ENCODE measurements around the gene MORN4.
"Not testable (repeated sequence)": the region's sequence is repeated elsewhere in the genome, so short reads cannot be mapped to it uniquely, and the experiment has no call there.

MORN4 gene

DNA sequence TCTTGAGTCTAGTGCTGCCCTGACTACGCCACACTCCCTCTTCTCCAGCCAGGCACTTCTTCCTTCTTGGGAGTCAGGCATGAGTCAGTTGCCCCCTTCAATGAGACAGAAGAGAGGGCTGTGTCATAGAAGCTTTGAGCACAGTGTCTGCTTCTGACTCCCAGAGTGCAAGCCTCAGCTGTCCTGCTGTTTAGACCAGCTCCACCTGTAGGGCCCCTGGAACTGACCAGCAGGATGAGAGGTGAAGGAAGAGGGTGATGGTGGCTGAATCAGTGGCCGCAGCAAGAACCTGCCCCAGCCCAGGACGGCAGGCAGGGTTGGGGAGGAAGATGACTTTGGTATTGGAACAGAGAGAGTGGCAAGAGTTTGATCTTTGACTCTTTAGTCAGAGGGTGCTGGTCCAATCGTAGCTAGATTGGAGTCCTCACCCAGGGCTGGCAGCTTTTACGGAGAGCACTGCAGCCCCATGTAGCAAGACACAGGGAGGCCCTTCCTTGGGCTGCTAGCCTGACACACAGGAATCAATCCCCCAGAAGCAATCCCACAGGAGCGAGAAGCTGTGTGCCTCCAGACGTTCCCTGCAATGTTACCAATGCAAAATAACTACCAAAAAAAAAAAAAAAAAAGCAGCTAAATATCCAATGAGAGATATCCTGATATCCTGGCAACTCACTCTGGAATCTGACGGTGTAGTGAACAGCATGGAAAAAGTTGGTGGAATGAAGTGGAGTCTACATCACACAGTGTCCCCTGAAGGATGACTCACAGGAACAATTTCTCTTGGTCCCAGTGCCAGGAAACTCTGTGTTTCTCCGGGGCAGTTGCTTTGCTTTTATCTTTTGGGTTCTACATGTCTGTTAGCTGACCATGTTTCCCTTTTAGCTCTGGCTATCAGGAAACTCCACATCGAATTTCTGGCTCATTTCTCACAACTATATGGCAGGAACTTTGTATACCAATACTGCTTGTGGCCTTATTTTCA is 36.9 kb downstream of the MORN4 start:
- DNase-seq, result no peak

- DNase-seq, result no peak
Measured at GRCh38 chr10:97593421-97593820, 39.9 kb downstream of the MORN4 start.

DNA sequence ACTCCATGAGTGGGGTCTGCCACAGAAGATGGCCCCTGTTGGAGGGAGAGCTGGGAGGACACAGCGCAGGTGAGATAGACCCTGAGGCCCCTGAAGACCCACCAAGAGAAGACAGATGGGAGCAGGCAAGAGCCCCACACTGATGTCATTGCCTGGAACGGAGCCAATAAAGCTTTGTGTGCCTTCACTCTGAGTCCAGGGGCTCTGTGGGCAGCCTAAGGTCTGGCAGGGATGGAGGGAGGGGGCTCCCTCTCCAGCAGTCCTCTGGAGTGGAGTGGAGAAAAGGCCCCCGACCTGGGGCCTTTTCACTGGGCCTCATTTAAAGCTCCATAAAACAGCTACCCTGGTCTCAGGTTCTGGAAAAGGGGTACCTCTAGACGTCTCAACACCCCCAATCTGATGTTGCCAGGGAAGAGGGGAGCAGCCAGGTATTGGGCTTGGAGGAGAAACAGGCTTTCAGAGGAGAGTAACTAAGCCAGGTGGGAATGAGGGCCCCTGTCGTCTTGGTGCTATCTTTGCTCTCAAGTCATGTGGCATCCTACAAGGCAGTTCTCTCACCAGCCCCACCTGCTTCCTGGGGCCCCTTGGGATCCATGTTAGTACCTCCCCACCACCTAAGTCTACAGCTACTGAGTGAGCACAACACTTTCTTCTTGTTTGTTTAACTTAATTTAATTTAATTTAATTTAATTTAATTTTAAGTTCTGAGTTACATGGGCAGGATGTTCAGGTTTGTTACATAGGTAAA is 42.4 kb downstream of the MORN4 start:
- DNase-seq, result no peak

GRCh38 chr10:97590082-97590747 is 43.1 kb downstream of the MORN4 start:
- DNase-seq, result no peak

DNA sequence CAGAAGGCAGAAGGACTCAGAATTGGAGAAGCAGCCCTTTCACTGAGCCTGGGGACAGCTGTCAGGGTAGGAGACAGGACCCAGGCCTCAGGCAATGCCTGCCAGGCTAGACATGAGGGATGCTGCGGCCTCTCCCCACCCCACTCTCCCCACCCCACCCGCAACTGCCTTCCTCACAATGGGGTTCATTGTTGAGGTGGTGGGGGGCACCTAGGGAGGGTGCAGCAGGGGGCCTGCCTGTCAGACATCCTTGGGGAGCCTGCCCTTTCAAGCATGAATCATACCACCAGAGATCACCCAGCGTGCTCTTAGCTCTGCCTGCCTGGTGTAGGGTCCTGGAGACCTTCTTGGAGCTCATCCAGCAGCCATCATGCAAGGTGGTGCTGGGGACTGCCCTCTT is 43.8 kb downstream of the MORN4 start, which contains the start of gene C10orf62:
Gene C10orf62 (plus strand): TSS at position 243 of the 400 bp plus-strand sequence. CDS start 177 bp downstream, outside the sequence.
- no peak for DNase-seq

GRCh38 chr10:97587183-97587582 is 46.1 kb downstream of the MORN4 start:
- no peak for DNase-seq

DNA sequence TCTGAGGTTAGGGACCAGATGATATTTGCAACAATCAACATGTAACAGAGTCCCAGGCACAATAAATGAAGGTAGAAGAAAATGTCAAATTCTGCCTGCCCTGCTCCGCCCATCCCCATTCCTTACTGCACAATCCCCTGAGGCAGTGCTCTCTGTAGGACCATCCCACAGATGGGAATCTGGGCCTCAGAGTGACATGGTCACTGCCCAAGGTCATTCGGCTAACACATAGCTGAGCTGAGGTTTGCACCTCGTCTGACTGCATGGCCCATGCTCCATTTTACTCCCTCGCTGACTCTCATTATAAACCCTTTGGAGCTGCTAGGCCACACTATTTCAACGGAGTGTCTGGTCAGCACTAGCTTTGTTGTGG is 47.9 kb downstream of the MORN4 start:
- no peak for DNase-seq

DNA sequence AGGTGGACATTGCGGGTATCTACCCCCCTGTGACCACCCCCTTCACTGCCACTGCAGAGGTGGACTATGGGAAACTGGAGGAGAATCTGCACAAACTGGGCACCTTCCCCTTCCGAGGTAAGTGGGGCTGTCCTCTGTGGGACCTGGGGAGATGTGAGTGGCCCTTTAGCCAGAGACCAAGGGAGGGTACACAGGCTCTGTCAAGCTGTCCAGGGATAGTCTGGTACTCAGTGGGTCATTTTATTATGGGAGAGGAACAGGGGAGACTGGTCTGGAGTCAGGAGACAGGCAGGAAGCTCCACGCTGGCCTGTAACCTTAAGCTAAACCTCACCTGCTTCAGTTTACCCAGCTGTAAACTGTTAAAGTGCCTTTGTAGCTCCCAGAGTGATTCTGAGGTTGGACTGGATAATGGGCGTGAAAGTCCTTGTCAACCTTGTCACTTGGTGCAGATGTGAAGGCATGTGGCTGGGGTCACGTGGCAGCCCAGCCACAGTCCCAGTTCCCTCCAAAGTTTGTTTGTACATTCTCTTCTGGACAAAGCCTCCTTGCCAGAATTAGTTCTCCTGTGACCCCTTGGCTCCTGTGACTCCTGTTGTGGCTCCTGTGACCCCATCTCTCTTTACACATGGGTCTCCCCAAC is 48.4 kb downstream of the MORN4 start:
- DNase-seq, result no peak

DNA sequence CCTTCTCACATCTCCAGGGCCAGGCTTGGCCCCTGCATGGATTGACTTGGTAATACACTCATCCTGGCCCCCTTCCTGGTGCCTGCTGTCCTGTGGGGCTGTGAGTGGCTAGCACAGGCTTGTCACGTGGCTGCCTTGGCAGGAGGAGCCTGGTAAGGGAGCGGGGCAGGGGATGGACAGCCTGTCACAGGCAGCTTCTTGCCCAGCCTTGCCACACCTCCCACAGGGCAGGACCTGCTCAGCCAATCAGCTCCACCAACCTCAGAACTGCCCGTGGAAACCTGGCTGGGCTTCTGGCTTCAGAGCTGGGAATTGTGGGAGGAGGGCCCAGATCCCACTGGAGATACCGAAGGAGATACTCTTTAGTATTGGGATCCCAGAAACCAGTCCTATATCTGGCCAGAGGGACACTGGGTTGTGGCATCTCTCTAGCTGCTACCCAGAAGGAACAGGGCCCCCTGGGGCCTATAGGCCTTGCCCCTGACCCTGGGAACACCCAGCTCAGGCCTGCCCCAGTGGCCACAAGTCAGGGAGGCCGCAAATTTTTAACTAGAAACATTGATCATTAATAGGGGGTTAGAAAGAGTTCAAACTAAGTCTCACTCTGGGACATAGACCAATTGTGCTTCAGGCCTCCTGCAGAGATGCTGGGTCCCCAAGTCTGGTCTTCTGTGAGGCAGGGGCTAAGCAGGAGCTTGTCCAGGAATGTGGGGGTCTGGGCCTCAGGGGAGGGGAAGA is 49.1 kb downstream of the MORN4 start, which contains the start of gene HOGA1:
Gene HOGA1 (plus strand): TSS at position 330 of the 738 bp plus-strand sequence. CDS start 315 bp downstream, at position 645.
- no peak for DNase-seq

GRCh38 chr10:97583476-97583875 is 49.8 kb downstream of the MORN4 start:
- DNase-seq, result no peak

DNA sequence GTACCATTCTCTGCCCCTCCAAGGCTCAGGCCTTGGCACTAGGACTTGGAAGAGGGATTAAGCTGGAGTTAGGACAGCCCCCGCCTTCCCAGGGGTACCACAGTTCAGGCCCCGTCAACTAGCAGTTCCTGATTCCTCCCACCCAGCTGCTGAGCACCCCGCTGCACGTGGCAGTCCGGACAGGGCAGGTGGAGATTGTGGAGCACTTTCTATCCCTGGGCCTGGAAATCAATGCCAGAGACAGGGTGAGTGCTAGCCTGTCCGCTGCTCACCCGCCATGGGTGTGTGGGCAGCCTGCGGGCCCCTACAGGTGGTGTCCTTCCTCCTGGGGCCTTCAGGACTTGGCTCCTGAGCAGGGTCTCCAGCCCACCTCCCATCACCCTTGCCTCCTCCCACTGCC is 51.1 kb downstream of the MORN4 start:
- no peak for DNase-seq

DNA sequence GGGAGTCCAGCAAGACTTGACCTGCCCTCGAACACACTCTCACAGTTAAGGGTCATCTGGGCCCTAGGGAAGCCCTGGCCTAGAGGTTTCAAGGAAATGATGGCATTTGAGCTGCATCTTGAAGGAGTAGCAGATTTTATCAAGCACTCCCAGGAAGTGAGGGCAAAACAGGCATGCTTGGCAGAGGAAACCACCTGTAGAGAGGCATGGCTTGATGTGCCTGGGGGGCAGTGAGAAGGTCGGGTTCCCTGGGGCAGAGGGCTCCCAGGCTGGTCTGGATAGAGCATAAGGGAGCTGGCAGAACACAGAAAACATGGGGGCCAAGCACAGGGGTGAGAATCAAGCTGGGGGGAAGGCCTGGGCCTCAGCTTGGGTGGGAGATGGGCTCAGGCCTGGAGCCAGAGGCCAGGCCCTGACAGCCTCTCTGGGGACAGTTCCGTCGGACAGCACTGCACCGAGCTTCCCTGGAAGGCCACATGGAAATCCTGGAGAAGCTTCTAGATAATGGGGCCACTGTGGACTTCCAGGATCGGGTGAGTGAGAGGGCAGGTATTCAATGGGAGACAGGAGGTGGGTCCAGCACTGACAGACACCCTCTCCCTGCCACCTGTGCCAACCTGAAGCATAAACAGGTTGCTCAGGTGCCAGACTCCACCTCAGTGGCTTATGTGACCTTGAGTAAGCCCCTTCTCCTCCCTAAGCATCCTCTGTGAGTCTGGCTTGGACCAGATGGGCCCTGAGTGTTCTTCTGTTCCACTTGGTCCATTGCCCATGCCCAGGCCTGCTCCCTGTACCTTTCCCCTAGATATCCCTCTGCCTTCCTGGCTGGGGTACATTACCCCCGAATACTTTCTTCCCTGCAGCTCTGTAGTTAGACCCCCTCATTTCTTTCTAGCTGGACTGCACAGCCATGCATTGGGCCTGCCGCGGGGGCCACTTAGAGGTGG is 52.6 kb downstream of the MORN4 start:
- no peak for DNase-seq

GRCh38 chr10:97578171-97578844 is 55.0 kb downstream of the MORN4 start:
- DNase-seq, result no peak

- DNase-seq, result no peak
Measured at GRCh38 chr10:97577701-97578100, 55.6 kb downstream of the MORN4 start.

- not testable (repeated sequence) for DNase-seq
Measured at GRCh38 chr10:97576487-97576886, 56.8 kb downstream of the MORN4 start.

DNA sequence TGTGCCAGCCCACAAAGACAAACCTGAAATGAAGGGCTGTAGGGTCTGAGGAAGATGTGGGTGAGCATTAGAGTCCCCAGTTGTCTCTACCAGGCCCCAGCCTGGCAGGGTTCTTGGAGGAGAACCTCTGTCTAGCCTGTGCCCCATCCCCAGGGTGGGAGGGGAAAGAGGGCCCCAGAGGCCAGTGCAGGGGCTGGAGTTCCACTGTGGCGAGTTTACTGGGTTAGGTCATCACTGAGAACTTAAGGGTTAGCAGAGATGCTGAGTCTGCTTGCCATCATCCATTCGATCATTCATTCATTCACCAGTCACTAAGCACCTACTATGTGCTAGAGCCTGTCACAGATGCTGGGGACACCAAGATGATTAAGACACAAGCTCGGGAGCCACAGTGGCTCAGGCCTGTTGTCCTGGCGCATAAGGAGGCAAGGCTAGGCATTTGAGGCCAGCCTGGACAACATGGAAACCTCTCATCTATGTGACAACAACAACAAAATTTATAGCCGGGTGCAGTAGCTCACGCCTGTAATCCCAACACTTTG is 58.1 kb downstream of the MORN4 start:
- DNase-seq, result no peak

DNA sequence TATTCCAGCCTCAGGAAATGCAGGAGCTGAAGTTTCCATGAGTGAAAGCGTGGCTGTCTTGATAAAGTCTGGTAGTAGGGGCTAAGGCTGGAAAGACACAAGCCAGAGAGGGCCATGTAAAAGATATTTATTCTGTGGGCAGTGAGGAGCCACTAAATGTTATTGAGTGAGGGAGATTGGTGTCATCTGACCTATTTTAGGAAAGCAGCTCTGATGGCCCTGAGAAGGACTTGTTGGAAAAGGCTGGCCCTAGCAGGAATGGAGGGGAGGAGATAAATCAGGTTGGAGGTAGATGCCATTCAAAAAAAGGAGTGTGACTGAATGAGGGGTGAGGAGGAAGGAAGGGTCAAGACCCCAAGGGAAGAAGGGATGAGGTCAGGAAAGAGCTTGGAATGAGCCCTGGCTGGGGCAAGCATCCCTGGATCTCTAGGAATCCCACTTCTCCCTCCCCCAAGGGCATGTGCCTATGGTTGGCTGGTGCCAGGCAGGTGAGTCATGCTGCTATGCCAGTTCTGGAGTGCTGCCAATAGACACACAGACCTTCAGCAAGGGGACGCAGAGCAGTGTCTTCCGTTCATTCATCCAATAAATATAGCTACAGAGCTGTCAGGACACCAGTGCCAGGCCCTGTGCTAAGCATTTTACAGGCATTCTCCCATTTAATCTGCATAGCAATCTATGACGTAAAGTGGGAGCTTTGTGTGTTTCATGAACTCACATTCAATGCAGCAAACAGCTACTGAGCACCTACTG is 58.8 kb downstream of the MORN4 start:
- DNase-seq, result no peak

DNA sequence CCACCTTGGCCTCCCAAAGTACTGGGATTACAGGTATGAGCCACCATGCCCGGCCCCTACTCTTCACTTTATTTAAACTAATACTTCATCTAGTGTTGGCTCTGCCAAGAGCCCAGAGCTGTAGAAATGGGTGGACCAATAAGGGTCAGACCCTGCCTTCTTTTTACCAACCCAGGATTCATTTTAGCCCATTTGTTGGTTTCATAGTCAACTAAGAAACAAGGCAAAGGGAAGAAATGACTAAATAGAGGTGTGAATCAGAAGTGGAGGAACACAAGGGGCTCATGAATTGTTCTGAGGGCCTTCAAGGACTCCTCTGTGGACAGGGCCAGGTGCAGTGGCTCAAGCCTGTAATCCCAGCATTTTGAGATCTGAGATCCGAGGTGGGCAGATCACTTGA is 59.6 kb downstream of the MORN4 start:
- no peak for DNase-seq

- no peak for DNase-seq
Measured at GRCh38 chr10:97573021-97573420, 60.3 kb downstream of the MORN4 start.

Data from NCI-H187 treated with DMSO at 0.1 percent for 48 hours (cell line).